ENCODE measurements around the gene PTPRT. TPM values are rescaled to one million over a fixed set of nuclear protein-coding genes. Genes with fewer than 3 reads are reported as not detected.

The PTPRT gene
- total and polyA plus RNA-seq, 10 of the 15 experiments (the other 5 are each of a cell fraction or from before 2014, with no cell fraction given) = not detected

- RAD21 ChIA-PET (ENCODE audit: unreplicated experiment) = no interaction called here
- DNase-seq (ENCODE audit: low read depth, low spot score) (no peak), ATAC-seq (no peak), FAIRE-seq (no peak)
- H3K27me3 ChIP-seq (replicated peaks in 1 of 2; ENCODE audit: control insufficient read depth in 2 of 2, insufficient read depth in 2 of 2, low read length in 1 of 2) = no peaks in the 10 kb centered on the region
- in situ Hi-C loops (cut with MboI) = no loop called here
- no peak overlapping the region for H3K4me2 ChIP-seq (ENCODE audit: control insufficient read depth, insufficient read depth)
- no peak overlapping the region for H3K9ac ChIP-seq (ENCODE audit: control insufficient read depth, insufficient read depth, low read length)
- POLR2A ChIA-PET = no interaction called here
- SMC1A ChIA-PET (ENCODE audit: uncharacterized antibody, unreplicated experiment) = interaction anchor here (1.0 kb wide), 1 partner anchor 25 kb away, joined by 4 read pairs; no protein-coding TSS in a partner anchor
- no TSS peak for BruUV-seq (replicated peaks)
- no peaks in the 10 kb centered on the region for H3K36me3 ChIP-seq (ENCODE audit: control insufficient read depth in 2 of 2, insufficient read depth in 2 of 2, low read length in 1 of 2)
- H3K4me1 ChIP-seq (ENCODE audit: control insufficient read depth, insufficient read depth, low read length) = no peaks in the 10 kb centered on the region
- H3K27ac ChIP-seq (ENCODE audit: control insufficient read depth, insufficient read depth) = no peak overlapping the region
- H3K4me3 ChIP-seq = no peak overlapping the region
- H3K9me3 ChIP-seq (replicated peaks; ENCODE audit: control insufficient read depth, insufficient read depth, low read length) = no peaks in the 10 kb centered on the region
- intact Hi-C loops (cut with micrococcal nuclease; ENCODE audit: unreplicated experiment) = no loop called here
- 35% methylated on average over 6 of the region's 6 CpGs for WGBS (ENCODE audit: insufficient coverage, insufficient replicate concordance, low lambda C conversion rate, missing lambda C conversion rate)
- H2AFZ ChIP-seq (ENCODE audit: control insufficient read depth, low read depth, low read length) = no peak overlapping the region
- no peaks in the 10 kb centered on the region for H4K20me1 ChIP-seq (ENCODE audit: control insufficient read depth, insufficient read depth)
- H3K79me2 ChIP-seq (ENCODE audit: control insufficient read depth, insufficient read depth, low read length) = no peaks in the 10 kb centered on the region
- CTCF ChIA-PET = no interaction called here
- TF ChIP-seq RUNX3 (IDR thresholded peaks at IDR 0.05; ENCODE audit: low read length) = no peak
- TF ChIP-seq RBBP5 (conservative IDR thresholded peaks at IDR 0.05) = no peak
- no peak for TF ChIP-seq SUPT20H (IDR thresholded peaks at IDR 0.05; ENCODE audit: borderline replicate concordance, control insufficient read depth, low read depth, low read length)
- TF ChIP-seq E4F1 (IDR thresholded peaks at IDR 0.05; ENCODE audit: borderline replicate concordance, partially characterized antibody) = no peak
- TF ChIP-seq CHD1 (IDR thresholded peaks at IDR 0.05; ENCODE audit: low read depth, low read length) = no peak
- no peak for TF ChIP-seq TCF12 (IDR thresholded peaks at IDR 0.05; ENCODE audit: low read depth, low read length)
- TF ChIP-seq ZBTB11 (CRISPR knock-in tag; IDR thresholded peaks at IDR 0.05) = no peak
- TF ChIP-seq NR2C2 (IDR thresholded peaks at IDR 0.05; ENCODE audit: borderline replicate concordance, control insufficient read depth, insufficient read length, low read depth) = no peak
- no peak for TF ChIP-seq BHLHE40 (IDR thresholded peaks at IDR 0.05; ENCODE audit: borderline replicate concordance in 1 of 2, low read depth in 2 of 2, low read length in 1 of 2)
- no peak for TF ChIP-seq USF1 (IDR thresholded peaks at IDR 0.05; ENCODE audit: borderline replicate concordance, extremely low read length, insufficient read depth, low read depth, low read length)
- TF ChIP-seq POLR2AphosphoS5 (IDR thresholded peaks at IDR 0.05; ENCODE audit: low read length) = no peak
- TF ChIP-seq EP300 (IDR thresholded peaks at IDR 0.05; ENCODE audit: borderline replicate concordance in 1 of 2, control insufficient read depth in 1 of 2, low read depth in 2 of 2, low read length in 2 of 2) = no peak
- no peak for TF ChIP-seq HDAC2 (IDR thresholded peaks at IDR 0.05)
- TF ChIP-seq PML (IDR thresholded peaks at IDR 0.05; ENCODE audit: low read length) = no peak
- no peak for TF ChIP-seq ZBTB33 (IDR thresholded peaks at IDR 0.05)
- no peak for TF ChIP-seq TARDBP (IDR thresholded peaks at IDR 0.05; ENCODE audit: borderline replicate concordance)
- no peak for TF ChIP-seq WRNIP1 (IDR thresholded peaks at IDR 0.05; ENCODE audit: borderline replicate concordance, low read depth, low read length)
Measured at GRCh38 chr20:42982218-42982617, 207.5 kb downstream of the PTPRT start.
